GM20431 (cell line): ENCODE data around the gene ZNF831.

Experiments
- in situ Hi-C: fragments of 300-500 bp; cut with MseI, MboI; formaldehyde crosslinking; loops from one replicate; pipeline ENCODE4 v1.15.0; 2020; ENCODE audit warnings: low sequenced_read_pairs; ENCODE audit not compliant: unreplicated experiment

ZNF831 gene

GRCh38 chr20:59232618-59233017, 69.0 kb downstream of the ZNF831 start:
- in situ Hi-C loops = no loop called here

GRCh38 chr20:59235226-59235625, 71.6 kb downstream of the ZNF831 start:
- in situ Hi-C loops = no loop called here

- in situ Hi-C loops = no loop called here
Observed at GRCh38 chr20:59240006-59240405, 76.4 kb downstream of the ZNF831 start.

- in situ Hi-C loops = no loop called here
Observed at GRCh38 chr20:59242714-59243626, 79.3 kb downstream of the ZNF831 start.

- in situ Hi-C loops = no loop called here
Observed at GRCh38 chr20:59246691-59247400, 83.2 kb downstream of the ZNF831 start.

- in situ Hi-C loops = no loop called here
Observed at GRCh38 chr20:59247731-59248684, 84.4 kb downstream of the ZNF831 start.

- in situ Hi-C loops = no loop called here
Observed at GRCh38 chr20:59250293-59250692, 86.7 kb downstream of the ZNF831 start.

- in situ Hi-C loops = no loop called here
Observed at GRCh38 chr20:59253325-59253724, 89.7 kb downstream of the ZNF831 start.

- in situ Hi-C loops = no loop called here
Observed at GRCh38 chr20:59253779-59254319, 90.2 kb downstream of the ZNF831 start.

GRCh38 chr20:59255256-59255655, 91.6 kb downstream of the ZNF831 start:
- in situ Hi-C loops = no loop called here

- in situ Hi-C loops = no loop called here
Observed at GRCh38 chr20:59258221-59258621, 94.6 kb downstream of the ZNF831 start.

- in situ Hi-C loops = no loop called here
Observed at GRCh38 chr20:59259946-59260345, 96.3 kb downstream of the ZNF831 start.

GRCh38 chr20:59265298-59265697, 101.7 kb downstream of the ZNF831 start:
- in situ Hi-C loops = no loop called here

GRCh38 chr20:59268870-59269269, 105.2 kb downstream of the ZNF831 start:
- in situ Hi-C loops = no loop called here

- in situ Hi-C loops = no loop called here
Observed at GRCh38 chr20:59269411-59270025, 105.9 kb downstream of the ZNF831 start.

GRCh38 chr20:59270380-59270779, 106.8 kb downstream of the ZNF831 start:
- in situ Hi-C loops = no loop called here

GRCh38 chr20:59273739-59274357, 110.2 kb downstream of the ZNF831 start:
- in situ Hi-C loops = no loop called here

GRCh38 chr20:59276938-59277337, 113.3 kb downstream of the ZNF831 start:
- in situ Hi-C loops = no loop called here

- in situ Hi-C loops = no loop called here
Observed at GRCh38 chr20:59284470-59284869, 120.8 kb downstream of the ZNF831 start.
